NT2/D1 (cell line): Measurements from ENCODE around the gene C1orf174.

ENCODE experiments used
- SUZ12 ChIP-seq: IDR thresholded peaks from 2 replicates; pipeline ENCODE4 v1.6.1; 2011; ENCODE audit not compliant: insufficient read length, insufficient read depth; ENCODE audit errors: extremely low read depth
- YY1 ChIP-seq: IDR thresholded peaks from 2 replicates; pipeline ENCODE4 v1.6.1; 2011; ENCODE audit not compliant: insufficient read length, insufficient read depth

GRCh38 chr1:3888301-3888700 is 11.8 kb downstream of the C1orf174 start:
- TF ChIP-seq YY1 (no peak), SUZ12 (no peak)
